Astrocyte (in vitro differentiated cells and primary cell): ENCODE data around the gene TBC1D2B.

ENCODE experiments used
- EZH2 ChIP-seq: IDR thresholded peaks from 2 replicates; pipeline ENCODE4 v1.6.1; 2012; ENCODE audit warnings: mild to moderate bottlenecking, low read length, inconsistent platforms; ENCODE audit not compliant: insufficient read depth
- TF ChIP-seq, protein P1 (sequence below): IDR thresholded peaks from 2 replicates; pipeline ENCODE4 v1.5.1; 2011; ENCODE audit warnings: low read depth, mild to moderate bottlenecking, inconsistent platforms, low read length, moderate library complexity; ENCODE audit not compliant: insufficient read depth

DNA sequence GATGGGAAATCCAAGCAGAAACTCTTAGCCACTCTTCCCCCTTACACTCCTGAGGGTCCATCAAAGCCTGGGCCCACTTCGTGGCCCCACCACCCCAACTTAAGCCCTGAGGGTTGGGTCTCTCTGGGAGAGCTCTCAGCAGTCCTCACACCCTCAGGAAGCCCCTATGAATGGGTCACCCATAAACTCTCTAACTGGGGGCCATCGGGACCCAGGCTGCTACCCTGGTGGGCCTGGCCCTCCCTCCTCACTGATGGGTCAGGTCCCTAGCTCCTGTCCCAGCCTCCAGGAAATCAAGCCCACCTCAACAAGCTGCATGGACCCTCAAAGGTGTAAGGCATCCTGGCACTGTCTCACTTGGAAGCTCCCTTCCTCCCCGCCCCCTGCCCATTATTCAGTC is 34.3 kb upstream of the TBC1D2B start:
- TF ChIP-seq, protein P1, sequence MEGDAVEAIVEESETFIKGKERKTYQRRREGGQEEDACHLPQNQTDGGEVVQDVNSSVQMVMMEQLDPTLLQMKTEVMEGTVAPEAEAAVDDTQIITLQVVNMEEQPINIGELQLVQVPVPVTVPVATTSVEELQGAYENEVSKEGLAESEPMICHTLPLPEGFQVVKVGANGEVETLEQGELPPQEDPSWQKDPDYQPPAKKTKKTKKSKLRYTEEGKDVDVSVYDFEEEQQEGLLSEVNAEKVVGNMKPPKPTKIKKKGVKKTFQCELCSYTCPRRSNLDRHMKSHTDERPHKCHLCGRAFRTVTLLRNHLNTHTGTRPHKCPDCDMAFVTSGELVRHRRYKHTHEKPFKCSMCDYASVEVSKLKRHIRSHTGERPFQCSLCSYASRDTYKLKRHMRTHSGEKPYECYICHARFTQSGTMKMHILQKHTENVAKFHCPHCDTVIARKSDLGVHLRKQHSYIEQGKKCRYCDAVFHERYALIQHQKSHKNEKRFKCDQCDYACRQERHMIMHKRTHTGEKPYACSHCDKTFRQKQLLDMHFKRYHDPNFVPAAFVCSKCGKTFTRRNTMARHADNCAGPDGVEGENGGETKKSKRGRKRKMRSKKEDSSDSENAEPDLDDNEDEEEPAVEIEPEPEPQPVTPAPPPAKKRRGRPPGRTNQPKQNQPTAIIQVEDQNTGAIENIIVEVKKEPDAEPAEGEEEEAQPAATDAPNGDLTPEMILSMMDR = no peak
- no peak for TF ChIP-seq EZH2
